HG02623 (cell line): ENCODE data around the gene CFP.
"Not testable (repeated sequence)": the region's sequence is repeated elsewhere in the genome, so short reads cannot be mapped to it uniquely, and the experiment has no call there.

Experiments used
- ATAC-seq: cut with Tn5 transposase; IDR thresholded peaks from one replicate; pipeline ENCODE4 v1.9.1; 2021; ENCODE audit warnings: moderate library complexity; ENCODE audit not compliant: unreplicated experiment

CFP gene

DNA sequence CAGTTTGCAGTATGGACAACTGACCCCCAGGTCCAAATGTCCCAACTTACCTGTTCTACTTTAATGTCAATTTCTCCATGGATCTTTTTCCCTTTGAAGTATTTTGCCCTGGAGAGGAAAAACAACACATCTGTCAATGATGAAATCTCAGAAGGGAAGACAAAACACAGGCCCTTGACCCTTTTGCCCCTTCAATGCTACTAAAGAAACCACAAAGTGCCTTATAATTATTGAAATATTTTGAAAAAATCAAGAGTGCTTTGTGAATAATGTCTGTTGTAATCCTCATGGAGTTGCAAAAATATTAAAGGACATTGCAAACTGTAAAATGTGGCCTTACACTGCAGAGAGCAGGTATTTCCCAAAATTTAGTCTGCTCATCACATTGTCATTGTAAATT lies 22.6 kb downstream of the CFP start:
- ATAC-seq, result no peak

DNA sequence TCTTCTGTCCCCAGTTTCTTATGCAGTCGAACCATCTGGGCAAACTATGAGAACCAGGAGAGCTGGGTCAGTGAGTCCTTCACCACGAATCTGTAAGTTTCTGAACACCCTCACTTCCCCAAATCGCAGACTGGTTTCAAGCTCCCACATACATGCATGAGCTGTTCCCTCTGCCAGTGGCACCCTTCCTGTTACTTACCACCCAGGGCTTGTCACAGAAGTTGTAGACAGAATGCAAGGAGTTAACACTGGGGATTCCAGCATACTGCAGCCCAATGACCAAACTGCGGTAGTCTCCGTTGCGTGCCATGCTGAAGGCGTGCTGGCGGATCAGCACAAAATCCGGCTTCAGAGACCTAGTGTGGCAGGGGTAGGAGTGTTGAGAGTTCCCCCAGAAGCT lies 24.7 kb downstream of the CFP start:
- ATAC-seq, result no peak

GRCh38 chrX:47603125-47603524 lies 26.6 kb downstream of the CFP start:
- ATAC-seq, result not testable (repeated sequence)

- ATAC-seq, result no peak
Measured at GRCh38 chrX:47597222-47597621, 32.5 kb downstream of the CFP start.

- ATAC-seq, result no peak
Measured at GRCh38 chrX:47596256-47596655, 33.5 kb downstream of the CFP start.

- ATAC-seq, result no peak
Measured at GRCh38 chrX:47595716-47596251, 33.9 kb downstream of the CFP start.

DNA sequence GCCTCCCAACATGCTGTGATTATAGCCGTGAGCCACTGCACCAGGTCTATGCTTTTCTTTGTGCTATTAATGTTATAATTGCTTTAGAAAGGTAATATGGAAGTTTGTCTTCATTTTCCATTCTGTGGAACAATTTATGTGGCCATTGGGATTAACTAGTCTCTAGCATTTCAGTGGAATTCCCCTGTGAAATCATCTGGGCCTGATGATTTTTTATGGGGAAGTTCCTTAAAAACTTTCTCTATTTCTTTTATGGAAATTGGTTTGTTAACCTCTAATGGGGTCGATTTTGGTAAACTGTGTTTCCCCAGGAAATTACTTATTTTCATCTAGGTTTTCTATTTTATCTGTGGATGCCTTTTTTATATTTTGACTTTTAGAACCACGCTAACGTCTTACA lies 36.2 kb downstream of the CFP start:
- no peak for ATAC-seq

GRCh38 chrX:47590984-47591383 lies 38.7 kb downstream of the CFP start:
- ATAC-seq, result no peak

DNA sequence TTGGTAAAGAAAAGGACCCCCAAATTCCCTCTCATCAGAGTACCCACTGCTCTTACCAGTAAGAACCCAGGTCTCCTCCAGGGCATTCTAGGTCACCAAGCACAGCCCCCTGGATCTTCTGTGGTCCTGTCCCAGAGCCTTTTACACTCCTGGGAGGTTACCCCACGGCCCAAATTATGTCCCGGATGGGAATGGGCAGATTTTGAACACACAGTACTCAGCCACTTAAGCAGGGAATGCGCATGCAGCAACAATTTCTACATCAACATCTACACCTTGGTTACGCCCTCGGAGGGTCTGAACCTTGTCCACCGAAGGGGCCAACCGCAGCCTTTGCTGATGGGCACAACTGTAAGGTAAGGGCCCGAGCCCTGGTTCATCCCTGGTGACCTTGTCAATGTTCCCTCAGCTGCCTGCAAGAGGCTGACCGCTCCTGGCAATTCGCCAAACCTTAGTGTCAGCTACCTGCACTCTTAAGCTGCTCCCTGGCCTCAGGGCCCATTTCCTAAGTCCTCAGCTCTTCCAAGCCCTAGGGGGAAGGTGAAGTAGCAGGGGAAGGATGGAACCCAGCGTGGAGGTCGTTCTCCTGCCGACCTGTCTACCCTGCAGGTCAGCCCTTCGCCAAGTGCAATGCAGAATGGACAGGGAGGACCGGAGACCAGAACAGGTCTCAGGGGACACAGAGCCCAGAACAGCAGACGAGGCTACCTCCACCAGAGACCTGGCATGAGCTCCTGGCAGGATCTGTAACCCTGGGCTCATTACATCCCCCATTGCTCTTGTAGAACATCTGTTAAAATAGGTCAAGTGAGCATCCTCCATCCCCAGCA lies 41.6 kb downstream of the CFP start:
- ATAC-seq, result no peak

- ATAC-seq, result no peak
Measured at GRCh38 chrX:47587091-47587891, 42.4 kb downstream of the CFP start.

DNA sequence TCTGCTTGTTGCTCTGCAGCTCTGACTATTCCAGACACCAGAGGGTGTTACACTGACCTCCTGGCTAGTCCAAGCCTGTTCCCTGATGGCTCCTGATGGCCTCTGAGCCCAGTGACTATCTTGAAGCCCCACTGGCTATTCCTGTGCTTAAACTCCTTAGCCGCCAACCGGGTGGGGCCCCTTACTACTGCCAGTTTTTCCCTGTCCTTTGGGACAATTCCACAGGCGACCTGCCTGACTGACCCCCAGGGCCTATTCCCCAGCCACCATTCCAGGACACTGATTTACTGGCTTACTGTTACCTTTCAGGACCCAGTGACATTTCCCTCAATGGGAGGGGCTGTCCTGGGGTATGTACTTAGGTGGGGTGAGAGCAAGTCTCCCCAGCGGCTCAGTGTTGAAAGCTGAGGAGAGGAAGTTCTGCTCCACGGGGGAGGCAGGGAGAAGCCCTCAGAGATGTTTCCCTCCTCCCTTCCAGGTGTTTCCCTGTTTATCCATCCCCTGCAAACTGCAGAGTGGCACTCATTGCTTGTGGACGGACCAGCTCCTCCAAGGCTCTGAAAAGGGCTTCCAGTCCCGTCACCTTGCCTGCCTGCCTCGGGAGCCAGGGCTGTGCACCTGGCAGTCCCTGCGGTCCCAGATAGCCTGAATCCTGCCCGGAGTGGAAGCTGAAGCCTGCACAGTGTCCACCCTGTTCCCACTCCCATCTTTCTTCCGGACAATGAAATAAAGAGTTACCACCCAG lies 43.5 kb downstream of the CFP start:
- no peak for ATAC-seq

DNA sequence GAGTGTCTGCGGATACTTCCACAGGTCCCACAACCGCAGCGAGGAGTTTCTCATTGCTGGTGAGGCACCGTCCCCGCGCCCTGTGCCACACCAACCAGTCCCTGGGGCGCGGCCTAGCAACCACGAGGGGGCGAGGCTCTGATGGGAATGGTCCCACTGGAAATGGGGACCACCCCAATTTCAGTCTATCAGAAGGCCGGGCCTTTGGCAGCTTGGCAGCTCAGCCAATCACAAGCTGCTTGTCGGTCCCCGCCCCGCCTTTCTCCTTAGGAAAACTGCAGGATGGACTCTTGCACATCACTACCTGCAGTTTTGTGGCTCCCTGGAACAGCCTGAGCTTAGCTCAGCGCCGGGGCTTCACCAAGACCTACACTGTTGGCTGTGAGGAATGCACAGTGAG lies 44.5 kb downstream of the CFP start:
- no peak for ATAC-seq

GRCh38 chrX:47584714-47585113 lies 45.0 kb downstream of the CFP start:
- ATAC-seq, result no peak

GRCh38 chrX:47583240-47583861 lies 46.4 kb downstream of the CFP start:
- no peak for ATAC-seq

- peak; percentile 78 for ATAC-seq
Measured at GRCh38 chrX:47581731-47582647, 47.7 kb downstream of the CFP start, which contains the start of gene TIMP1. Gene TIMP1, plus strand, starts transcription at chrX:47582436. Its CDS starts 980 bp downstream, at chrX:47583416.

GRCh38 chrX:47579537-47579936 lies 50.2 kb downstream of the CFP start:
- ATAC-seq, result no peak

DNA sequence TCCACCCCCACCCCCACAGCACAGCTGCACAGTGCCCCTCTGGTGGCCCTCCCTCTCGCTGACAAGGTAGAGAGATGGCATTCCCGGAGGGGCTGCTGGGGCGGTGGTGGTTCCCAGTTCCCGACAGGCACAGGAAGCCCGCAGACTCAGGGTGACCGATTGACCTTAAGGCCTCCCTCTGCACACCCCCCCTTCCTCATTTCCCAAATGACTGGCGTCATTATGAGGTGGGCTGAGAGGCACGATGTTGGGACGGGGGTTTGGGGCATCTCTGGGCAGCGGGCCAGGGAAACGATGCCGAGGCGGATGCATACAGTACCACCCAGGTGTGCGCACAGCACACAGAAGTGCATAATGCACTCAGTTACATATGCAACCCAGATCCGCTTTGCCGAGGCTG lies 51.0 kb downstream of the CFP start:
- ATAC-seq, result no peak

GRCh38 chrX:47577901-47578300 lies 51.8 kb downstream of the CFP start:
- no peak for ATAC-seq

DNA sequence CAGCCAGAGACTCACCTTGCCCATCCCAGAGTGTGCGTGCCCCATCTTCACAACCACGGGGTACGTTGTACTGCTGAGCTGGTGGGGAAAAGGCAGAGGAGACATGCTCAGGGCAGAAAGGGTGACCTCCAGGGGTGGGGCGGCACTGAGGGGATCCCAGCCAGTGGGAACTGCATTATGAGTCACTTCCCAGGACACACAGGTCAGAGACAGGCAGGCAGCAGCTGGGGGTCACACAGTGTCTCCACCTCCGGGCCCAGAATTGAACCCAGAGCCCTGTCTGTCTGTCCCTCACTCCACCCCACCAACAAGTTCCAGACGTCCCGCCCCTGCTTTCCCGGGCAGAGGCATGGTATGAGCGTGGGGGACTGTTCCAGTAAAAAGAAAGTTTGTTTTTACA lies 52.3 kb downstream of the CFP start:
- ATAC-seq, result no peak
